Measurements from ENCODE around the gene CSN3.

CSN3 gene

GRCh38 chr4:70251250-70251944, 9.0 kb downstream of the CSN3 start (continued):
- TF ChIP-seq PRDM10 (tag by site-specific recombination; IDR thresholded peaks at IDR 0.05): no peak
- no peak for TF ChIP-seq ZNF398 (tag by site-specific recombination; IDR thresholded peaks at IDR 0.05)
- no peak for TF ChIP-seq ZNF157 (tag by site-specific recombination; IDR thresholded peaks at IDR 0.05)
- no peak for TF ChIP-seq ZNF658 (tag by site-specific recombination; IDR thresholded peaks at IDR 0.05)
- no peak for TF ChIP-seq ZNF521 (tag by site-specific recombination; IDR thresholded peaks at IDR 0.05)

- ChIA-PET POLR2A (no interaction called here), CTCF (no interaction called here)
- Histone ChIP-seq H3K4me1 (ENCODE audit: control insufficient read depth, insufficient read depth, low read length) (no peaks in the 10 kb centered on the region), H3K27ac (ENCODE audit: extremely low read depth, low read depth, low read length) (no peak overlapping the region), H3K36me3 (ENCODE audit: control insufficient read depth in 2 of 2, insufficient read depth in 1 of 2, low read length in 2 of 2) (no peaks in the 10 kb centered on the region), H3K9me3 (ENCODE audit: control insufficient read depth, insufficient read depth, low read depth, low read length) (no peaks in the 10 kb centered on the region), H3K4me3 (ENCODE audit: low read depth, low read length) (no peak overlapping the region)
- TF ChIP-seq REPIN1 (tag by site-specific recombination; IDR thresholded peaks at IDR 0.05; ENCODE audit: low read depth) (no peak), ZNF654 (tag by site-specific recombination; IDR thresholded peaks at IDR 0.05; ENCODE audit: low read depth) (no peak), ZNF423 (tag by site-specific recombination; IDR thresholded peaks at IDR 0.05) (no peak), KLF7 (tag by site-specific recombination; IDR thresholded peaks at IDR 0.05; ENCODE audit: borderline replicate concordance) (no peak), PRDM2 (tag by site-specific recombination; IDR thresholded peaks at IDR 0.05; ENCODE audit: borderline replicate concordance) (no peak), ZNF37A (tag by site-specific recombination; IDR thresholded peaks at IDR 0.05) (no peak), HOXD13 (CRISPR knock-in tag; IDR thresholded peaks at IDR 0.05; ENCODE audit: borderline replicate concordance) (no peak), ZNF341 (tag by site-specific recombination; IDR thresholded peaks at IDR 0.05; ENCODE audit: low read depth) (no peak), ZNF544 (tag by site-specific recombination; IDR thresholded peaks at IDR 0.05) (no peak), SP3 (tag by site-specific recombination; IDR thresholded peaks at IDR 0.05) (no peak), ZNF404 (tag by site-specific recombination; IDR thresholded peaks at IDR 0.05) (no peak), ZNF692 (tag by site-specific recombination; IDR thresholded peaks at IDR 0.05) (no peak), YY2 (tag by site-specific recombination; IDR thresholded peaks at IDR 0.05) (no peak), ZNF16 (tag by site-specific recombination; IDR thresholded peaks at IDR 0.05; ENCODE audit: low read depth) (no peak), ZNF23 (tag by site-specific recombination; IDR thresholded peaks at IDR 0.05; ENCODE audit: borderline replicate concordance) (no peak), ZIC2 (tag by site-specific recombination; IDR thresholded peaks at IDR 0.05) (no peak), YY1 (tag by site-specific recombination; IDR thresholded peaks at IDR 0.05) (no peak), ZNF707 (tag by site-specific recombination; IDR thresholded peaks at IDR 0.05) (no peak), ZNF658 (tag by site-specific recombination; IDR thresholded peaks at IDR 0.05) (no peak), ZNF132 (tag by site-specific recombination; IDR thresholded peaks at IDR 0.05; ENCODE audit: borderline replicate concordance) (no peak)
Measured at GRCh38 chr4:70251945-70252277, 9.5 kb downstream of the CSN3 start.
